SW480 (cell line): ENCODE results near the gene CPNE5.

ENCODE experiments used
- DNase-seq: peaks from one replicate; pipeline ENCODE4 v3.0.0-alpha.2; 2016; ENCODE audit warnings: low spot score

The CPNE5 gene

DNA sequence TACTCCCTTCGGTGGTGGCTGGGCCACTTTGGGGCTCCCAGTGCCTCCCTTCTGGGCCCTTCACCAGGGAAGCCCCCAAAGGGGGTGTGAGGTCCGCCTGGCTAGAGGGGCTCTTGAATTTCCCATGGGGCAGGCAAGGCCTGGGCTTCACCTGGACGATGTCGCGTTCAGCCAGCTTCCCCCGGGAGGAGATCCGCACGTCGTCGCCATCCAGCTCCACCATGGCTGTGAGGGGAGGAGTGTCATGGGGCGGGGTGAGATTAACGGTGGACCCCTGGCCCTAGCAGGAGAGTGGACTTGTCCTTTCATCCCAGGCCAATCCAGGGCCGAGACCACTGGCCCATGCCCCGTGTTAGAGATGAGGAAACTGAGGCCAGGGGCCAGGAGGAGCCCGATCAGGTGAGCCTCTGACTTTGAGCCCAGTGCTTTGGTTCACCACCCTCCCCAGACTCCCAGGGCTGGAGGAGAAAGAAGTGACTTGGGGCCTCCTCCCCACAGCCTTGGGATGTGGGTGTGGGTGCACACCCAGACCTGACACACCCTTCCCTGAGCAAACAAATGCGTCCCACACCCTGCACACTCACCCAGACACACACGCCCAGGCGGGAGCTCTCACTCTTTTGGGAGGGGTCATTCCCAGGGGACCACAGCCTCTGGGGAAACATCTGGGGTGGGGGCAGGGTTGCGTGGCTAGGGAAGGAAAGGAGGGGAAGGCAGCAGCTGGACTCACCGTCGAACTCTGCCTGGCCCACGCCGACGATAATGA is 95.5 kb downstream of the CPNE5 start:
- peak; percentile 17 for DNase-seq

DNA sequence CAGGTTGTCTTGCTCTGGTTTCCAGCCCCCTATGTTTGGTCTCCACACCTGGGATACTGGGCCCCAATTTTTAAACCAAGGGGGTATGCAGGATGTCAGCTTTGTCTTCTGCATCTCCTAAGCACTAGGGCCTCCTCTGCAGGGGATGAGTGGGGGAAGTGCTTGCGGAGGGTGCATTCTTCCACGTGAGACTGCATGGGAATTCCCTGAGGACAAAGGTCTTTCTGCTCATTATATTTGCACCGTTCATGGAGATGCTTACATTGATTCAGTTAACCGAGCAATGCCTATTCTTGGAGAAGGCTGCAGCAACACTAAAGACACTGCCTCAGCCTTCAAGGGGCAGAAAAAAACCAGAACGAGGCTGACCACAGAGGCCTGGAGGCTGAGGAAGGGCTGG is 96.2 kb downstream of the CPNE5 start:
- no peak for DNase-seq

DNA sequence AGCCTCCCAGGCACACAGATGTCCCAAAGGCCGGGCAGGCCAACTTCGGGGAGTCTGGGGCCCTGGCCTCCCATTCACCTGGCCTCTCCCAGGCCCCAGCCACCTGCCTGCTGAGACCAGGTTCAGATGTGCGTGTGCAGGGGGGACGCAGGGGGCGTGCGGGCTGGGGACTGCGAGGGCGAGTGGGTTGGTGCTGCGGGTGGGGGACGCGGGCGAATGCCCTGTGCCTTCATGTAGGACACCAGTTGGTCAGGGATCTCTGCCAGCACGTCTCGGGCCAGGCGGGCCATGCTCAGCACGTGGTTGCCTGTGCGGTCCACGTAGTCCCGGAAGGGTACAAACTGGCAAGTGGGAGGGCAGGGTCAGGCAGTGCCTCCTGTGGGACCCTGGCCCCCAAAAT is 97.1 kb downstream of the CPNE5 start:
- DNase-seq, result no peak

DNA sequence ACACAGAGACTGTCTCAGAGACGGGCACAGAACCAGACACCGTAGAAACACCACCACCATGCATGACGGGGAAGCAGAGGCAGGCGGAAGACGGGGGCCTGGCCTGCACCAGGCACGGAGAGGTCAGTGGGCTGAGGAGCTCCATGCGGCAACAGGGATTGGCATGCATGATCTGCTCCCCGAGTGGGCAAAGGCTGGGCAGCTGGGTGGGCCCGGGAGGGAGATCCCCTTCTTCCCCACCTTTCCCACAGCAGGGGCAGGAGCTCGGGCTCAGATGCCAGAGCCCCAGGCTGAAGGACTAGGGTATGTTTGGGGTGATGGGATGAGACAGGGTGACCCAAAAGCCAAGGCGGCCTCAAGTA is 98.4 kb downstream of the CPNE5 start:
- no peak for DNase-seq

DNA sequence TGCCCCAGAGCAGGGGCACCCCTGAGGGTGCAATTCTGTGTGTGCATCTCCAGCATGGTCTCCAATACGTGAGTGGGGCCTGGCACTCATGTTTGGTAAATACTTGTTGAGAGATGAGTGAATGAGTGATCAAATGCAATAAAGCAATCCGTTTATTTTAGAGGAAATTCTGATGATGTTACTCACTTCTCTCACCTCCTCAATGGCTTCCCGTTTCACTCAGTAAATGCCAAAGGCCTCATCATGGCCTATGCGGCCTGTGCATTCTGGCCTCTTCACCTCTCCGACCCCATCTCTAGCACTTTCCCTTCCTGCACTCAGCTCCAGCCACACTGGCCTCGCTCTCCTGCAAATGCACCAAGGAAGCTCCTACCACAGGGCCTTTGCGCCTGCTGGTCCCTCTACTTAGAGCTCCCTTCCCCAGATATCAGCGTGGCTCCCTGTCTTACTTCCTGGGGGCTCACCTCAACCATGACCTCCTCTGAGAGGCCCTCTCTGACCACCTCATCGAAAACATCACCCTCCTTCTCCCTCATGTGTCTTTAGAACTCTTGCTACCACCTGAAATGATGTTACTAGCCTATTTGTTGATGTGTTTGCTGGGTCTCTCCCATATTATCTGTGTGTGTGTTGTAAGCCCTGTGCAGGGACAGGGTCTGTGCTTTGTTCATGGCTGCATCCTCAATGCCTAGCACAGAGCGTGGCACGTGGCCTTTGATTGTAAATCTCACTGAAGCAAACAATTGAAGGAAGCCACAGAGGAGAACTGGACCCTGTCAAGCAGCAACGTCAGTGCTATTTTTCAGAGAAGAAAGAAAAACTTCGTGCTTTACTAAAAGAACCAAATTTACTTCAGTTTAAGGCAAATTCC is 99.1 kb downstream of the CPNE5 start:
- DNase-seq, result no peak

DNA sequence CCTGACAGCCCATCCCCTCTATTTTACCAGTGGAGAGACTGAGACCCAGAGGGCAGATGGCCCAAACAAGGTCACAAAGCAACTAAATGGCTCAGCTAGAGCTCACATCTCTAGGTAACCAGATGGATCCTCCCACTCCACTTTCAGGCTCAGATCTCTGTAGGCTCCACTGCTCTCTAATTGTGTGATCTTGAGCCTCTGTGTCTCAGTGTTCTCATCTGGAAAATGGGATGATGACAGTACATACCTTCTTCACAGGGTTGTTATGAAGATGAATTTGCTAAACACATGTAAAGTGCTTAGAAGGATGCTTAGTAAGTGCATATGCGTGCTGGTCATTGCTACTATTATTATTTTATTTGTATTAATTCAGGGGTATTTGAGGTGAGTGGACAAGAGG is 101.1 kb downstream of the CPNE5 start:
- DNase-seq, result no peak

DNA sequence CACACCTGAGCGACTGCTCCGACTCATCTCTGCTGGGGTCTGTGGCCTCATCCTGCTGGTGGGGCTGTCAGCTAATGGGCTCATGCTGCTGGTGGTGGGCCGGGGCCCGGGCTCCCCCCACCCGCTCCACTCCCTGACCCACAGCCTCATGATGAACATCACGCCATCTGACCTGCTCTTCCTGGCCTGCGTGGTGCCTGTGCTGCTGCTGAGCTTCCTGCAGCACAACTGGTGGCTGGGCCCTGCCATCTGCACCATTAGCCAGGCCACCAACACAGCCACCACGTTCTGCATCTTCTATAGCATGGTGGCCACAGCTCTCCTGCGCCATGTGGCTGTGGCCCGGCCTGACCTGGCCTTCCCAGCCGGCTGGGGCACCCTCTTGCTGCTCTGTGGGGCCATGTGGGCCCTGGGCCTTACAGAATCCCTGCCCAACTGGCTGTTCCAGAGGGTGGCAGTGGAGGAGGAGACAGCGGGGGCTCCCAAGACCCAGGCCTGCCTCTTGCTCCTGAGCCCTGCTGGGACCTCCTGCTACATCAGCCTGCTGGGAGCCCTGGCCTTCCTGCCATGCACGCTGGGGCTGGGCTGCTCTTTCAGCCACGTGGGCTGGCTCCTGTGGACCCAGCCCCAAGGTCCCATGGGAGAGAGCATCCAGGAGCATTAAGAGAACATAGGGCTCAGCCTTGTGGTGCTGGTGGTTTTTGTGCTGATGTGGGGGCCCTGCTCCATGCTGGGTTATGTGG is 102.0 kb downstream of the CPNE5 start:
- DNase-seq, result no peak

DNA sequence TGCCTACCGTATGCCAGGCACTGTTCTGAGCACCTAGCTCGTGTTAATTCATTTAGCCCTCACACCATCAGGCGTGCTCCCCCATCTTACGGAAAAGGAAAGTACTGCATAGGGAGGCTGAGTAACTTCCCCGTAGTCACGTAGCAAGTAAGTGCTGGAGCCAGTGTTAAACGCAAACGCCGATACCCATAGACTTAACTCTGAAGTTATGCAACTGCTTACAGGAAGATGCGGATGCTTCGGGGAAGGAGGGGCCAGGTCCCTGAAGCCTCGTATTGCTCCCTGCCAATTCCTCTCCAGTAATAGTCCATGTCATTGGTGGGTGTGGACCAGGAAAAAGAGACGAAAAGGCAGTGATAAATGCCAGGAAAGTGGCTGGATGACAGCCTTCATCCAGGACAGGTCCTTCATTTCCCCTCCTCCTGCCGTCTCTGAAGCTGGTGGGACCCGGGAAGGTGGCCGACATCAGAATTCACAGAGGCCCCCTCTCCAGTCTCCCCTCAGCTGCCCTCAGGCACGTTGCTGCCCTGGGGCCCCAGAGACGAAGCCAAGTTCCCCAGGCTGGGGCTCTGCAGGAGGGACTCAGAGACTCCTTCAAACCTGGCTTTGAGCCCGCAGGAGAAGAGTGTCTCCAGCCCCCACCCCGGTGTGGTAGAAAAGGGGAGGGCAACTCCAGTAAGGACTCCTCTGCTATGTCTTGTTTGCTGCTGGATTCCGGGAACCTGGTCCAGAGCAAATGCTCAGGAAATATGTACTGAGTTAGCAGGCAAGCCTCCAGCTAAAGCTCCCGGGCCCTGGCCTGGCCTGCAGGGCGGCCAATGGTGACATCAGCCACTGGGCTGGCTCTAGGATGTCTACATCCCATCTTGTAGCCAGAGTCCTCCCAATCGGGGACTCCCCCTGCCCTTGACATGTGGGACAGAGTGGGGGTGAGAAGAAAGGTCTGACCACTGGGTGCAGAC is 103.9 kb downstream of the CPNE5 start:
- no peak for DNase-seq

DNA sequence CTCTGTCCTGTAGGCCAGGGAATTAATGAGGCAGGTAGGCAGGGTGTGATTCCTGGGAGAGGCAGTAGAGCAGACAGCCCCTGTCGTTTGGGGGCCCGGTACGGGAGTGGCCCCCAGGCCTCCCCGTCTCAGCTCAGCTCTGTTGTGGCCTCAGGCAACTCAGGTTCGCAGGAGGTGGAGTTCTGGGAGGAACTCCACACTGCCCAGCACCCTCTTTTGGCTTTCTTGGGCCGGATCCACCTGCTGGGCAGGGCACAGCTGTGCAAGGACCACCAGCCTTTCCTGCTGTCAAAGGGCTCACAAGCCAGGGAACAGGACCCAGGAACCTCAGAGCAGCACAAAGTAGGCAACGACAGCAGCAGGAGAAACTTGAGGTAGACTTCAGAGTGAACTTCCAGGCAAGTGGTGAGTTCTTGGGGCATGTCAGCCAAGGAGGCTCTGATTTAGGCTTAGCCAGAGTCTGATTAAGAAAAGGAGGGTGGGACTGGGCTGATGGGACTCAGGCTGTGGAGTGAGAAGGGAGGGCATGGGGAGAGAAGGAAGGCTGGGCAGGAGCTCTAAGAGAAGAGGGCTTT is 104.7 kb downstream of the CPNE5 start:
- no peak for DNase-seq

DNA sequence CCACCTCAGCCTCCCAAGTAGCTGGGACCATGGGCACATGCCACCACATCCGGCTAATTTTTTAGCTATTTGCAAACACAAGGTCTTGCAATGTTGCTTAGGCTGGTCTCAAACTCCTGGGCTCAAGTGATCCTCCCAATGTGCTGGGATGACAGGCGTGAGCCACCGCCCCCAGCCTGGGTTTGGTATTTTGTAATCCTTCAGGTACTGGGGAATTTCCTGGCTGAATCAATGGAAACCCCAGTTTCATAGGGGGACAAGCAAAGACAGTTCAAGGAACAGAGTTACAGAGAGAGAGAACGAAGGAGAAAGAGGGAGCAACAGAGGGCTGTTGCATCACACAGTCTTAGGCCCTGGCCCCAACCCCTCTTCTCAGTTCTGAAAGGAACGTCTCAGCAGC is 105.9 kb downstream of the CPNE5 start:
- no peak for DNase-seq

DNA sequence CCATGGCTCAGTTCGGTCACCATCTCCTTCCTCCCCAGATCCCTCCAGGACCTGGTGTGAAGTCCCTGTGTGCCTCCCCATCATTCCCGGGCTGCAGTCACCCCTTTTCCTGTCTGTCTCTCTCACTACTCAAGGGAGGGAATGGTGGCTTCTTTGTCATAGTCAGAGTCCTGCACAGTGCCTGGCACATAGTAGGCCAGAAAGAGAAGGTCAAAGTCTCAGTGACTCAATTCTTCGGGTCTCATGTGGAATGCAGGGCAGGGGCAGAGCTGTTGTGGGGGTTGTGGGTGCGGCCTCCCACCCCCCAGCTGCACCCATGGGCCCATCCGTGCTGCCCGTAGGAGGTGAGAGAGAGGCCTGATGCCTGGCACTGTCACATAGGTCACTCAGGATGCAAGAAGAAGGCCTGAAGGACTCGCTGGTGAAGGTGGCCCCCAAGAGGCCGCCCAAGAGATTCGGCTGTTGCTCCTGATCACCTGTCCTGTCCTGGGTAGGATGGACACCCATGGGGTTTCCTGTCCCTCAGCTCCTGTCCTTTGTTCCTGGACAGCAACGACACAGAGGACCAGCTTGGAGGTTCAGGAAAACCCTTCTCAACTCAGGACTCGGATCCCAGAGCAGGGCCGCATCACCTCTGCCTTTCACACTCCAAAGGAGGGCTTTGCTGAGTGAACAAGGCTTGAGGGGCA is 107.5 kb downstream of the CPNE5 start:
- DNase-seq, result no peak

DNA sequence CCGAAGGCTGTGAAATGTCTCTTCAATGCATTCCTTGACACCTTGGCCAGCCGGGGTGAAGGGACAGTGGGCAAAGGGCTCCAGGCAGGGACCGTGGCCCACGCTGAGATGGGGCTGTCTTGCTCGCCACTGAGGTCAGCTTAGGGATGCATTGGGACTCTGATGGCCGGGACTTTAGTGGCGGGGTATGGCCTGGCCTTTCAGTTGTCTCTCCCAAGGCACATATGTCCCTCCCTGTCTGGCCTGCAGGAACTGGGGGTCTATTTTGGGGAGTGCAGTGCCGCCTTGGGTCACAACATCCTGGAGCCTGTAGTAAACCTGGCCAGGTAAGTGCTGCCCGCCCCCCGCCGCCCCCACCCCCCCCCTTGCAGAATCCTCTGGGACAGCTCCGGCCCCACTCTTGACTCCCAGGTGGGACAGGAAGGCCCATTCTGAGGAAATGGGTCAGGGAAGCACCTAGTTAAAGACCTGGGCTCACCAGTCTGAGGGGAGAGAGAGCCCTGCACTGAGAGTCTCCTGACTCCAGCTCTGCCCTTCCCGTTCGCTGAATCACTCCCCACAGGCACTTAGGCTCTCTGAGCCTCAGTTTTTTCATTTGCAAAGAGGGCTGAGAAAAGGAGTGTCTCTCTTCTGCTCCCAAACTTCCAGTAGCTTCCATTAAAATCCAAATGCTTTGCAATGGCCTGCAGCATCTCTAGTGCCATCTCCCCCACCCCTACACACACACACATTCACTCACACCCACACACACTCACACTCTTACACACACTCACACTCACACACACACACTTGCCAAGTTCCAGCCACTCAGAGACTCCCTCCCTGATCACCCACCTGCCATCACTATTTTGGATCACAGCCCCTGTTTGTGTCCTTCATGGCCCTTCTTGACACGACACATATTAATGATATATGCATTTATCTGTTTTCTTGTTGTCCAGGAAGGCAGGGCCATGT is 108.5 kb downstream of the CPNE5 start:
- no peak for DNase-seq

DNA sequence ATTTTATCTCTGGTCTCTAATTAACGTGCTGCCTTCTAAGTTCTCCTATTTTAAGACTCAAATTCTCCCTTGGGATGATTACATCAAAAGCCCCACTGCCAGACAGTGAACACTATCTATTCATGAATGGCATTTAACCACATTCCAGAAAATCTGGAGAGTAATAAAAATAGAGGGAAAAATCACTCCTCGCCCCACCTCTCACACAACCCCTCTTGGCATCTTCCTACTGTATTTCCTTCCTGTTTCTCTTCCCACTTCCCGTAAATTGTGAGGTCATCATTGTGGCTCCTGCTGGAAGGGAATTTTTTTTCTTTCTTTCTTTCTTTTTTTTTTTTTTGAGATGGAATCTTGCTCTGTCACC is 110.1 kb downstream of the CPNE5 start:
- DNase-seq, result no peak

DNA sequence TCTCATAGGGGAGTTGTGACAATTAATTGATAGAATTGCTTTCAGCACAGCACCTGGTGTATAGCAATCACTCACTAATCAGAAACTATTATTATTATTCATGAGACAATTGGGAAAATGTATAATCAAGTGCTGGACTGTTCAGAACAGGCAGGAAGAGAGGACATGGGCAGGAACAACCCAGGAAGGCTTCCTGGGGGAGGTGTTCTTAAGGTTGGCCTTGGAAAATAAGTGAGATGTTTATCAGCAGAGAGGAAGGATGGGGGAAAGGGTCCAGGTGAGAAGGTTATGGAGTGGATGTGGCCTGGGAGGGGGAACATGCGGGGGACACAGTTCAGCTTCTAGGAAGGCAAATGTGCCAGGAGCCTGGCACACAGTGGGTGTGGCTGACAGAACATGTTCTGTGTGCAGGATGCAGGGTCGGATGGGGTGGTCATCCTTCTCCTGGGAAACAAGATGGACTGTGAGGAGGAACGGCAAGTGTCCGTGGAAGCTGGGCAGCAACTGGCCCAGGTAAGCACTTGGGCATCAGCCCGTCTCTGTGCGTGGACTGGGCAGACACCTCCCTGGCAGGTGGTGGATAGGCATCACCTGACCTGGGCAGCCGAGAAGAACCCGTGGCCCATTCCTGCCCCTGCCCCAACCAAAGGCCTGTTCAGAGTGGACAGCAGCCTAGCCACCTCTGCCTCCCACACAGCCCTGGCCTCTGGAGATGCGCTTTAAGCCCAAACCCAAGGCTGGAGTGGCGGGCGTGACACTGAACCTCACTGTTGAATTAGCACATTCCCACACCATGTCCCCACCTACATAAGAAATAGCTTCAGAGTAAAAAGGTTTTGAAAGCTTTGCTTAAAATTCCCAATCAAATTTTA is 110.7 kb downstream of the CPNE5 start:
- DNase-seq, result no peak

DNA sequence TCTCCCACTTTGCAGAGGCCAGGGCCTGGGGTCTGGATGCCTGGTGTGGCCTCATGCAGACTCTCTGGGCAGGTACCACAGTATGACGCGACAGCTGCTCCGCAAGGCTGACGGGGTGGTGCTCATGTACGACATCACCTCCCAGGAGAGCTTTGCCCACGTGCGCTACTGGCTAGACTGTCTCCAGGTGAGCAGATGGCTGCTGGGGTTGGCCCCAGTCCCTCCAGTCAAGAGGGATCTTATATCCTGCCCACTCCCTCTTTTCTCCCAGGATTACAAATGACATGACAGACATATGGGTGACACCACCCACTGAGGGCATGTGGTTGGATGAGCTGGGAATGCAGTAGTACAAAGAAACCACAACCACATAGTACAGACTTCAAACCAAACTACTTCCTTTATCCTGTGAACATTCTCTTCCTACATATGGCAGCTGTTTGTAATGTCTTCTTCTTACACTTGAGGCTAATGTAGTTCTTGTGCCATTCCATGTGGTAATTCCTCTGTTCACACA is 111.7 kb downstream of the CPNE5 start:
- DNase-seq, result peak; percentile 51

DNA sequence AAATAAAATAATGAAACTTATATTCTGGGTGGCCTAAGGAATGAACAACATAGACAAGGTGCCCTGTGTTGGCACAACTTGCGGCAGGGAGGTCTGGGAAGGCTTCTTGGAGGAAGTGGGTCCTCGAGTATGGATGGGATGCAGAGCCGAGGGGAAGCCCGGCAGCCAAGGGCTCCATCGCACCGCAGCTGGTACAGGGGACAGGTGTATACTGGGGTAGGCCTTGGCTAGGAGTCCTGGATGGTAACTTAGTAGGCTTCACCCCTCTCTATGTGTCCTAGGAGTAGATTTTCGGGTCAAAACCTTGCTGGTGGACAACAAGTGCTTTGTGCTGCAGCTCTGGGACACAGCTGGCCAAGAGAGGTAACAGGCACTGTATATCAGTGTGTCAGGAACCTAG is 113.7 kb downstream of the CPNE5 start:
- DNase-seq, result no peak

DNA sequence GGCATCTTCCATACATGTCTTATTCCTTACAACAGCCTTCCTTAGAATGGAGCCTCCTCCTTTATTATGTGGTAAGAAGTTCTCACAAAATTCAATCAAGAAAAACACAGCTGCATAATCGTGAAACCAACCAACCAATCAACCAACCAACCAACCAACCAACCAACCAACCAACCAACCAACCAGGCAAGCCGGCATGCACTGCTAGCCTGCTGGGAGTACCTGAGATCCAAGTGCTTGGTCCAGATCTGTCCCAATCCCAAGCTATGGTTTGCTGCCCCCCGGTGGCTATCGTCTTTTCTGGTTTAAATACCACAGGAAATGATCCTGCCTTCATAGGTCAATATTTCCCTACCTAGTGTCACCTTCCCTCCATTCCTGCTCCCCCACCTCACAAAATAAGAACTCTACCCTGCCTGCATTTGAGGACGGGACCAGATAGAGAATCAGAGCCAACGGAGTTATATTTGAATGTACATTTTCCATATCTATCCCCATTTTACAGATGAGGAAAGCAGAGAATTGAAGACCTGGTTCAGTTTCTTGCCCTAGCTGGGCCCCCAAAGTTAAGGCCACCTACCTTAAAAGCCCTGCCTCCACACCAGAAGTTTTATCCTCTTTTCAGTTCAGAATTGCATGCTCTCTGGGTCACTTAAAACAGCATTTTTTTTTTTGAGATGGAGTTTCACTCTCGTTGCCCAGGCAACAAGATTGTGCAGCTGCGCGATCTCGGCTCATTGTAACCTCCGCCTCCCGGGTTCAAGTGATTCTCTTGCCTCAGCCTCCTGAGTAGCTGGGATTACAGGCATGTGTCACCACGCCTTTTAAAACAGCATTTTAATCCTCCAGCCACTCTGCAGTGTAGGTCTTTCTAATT is 114.5 kb downstream of the CPNE5 start:
- DNase-seq, result peak; percentile 62
